Measurements from ENCODE around the gene LPCAT1. TPM values are rescaled to one million over a fixed set of nuclear protein-coding genes. Genes with fewer than 3 reads are reported as not detected.
"Not testable (repeated sequence)": the region's sequence is repeated elsewhere in the genome, so short reads cannot be mapped to it uniquely, and the experiment has no call there.

The LPCAT1 gene
- total RNA-seq, 1 donor from 2014 or later = 74.8 TPM

DNA sequence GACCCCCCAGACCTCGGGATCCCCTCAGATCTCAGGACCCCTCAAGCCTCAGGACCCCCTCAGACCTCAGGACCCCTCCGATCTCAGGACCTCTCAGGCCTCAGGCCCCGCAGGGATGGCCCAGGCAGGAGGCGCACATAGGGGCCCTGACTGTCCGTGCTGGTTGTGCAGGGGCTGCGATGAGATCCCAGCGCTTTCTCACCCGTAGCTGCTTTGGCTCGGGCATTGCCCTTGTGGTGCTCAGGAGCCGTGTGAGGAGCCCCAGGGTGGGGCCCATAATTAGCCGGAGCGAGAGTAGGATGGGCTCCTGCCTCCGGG lies 680 bp upstream of the LPCAT1 start:
- intact Hi-C loops (cut with micrococcal nuclease) = loop anchor here (1.0 to 10.0 kb wide), 6 partner anchors 12 to 417 kb away; no protein-coding TSS in a partner anchor

DNA sequence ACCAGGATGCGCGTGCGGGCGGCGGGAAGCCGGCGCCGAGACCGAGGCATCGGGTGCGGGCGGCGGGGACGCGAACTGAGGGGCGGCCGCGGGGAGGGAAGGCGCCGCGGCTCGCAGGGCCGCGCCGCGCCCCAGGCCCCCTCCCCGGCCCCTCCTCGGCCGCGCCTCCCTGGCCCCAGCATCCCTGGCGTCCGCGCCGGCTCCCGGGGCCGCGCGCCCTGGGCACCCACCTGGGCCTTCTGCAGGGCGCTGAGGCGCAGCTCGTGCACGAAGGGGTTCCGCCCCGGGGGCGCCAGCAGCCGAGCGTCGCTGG lies 324 bp downstream of the LPCAT1 start:
- intact Hi-C loops (cut with micrococcal nuclease) = loop anchor here (5.0 to 10.0 kb wide), 3 partner anchors 71 to 416 kb away; no protein-coding TSS in a partner anchor

DNA sequence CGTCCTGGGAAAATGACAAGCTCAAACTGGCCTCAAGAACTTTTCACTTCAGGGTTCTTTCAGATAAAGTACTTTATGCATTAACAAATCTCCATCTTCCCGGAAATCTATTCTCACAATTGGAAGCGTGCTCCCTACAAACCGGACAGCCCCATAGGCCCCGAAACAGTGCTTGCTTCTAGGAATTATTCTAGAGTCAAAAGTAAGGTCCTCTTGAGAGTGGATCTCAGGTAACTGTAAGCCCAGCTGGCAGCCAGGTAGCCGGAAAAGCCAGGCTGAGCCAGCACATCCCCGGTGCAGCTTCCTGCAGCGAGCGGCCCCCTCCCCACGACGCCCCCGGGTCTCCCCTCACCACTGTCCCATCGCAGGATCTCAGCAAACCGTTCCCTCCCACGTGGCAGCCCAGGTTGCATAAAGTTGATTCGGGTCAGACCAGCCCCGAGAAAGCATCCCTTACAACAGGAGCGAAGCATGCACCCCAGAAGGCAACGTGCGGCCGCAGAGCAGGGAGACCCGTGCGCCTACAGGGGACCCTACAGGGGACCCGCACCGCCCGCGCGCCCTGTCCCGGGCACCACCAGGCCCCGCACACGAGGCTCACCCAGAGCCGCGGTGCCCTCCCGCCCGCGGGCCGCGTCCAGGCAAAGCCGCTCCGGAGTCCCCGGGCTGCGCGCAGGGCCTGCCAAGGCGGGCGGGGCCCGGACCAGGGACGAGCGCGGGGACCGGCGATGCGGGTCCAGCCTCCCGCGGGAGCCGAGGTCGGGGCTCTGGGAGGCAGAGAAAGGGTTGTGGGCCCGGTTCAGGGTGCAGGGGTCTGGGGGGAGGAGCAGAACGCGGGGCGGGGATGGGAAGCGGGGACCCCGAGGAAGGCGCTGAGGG lies 920 bp downstream of the LPCAT1 start:
- intact Hi-C loops (cut with micrococcal nuclease) = loop anchor here (5.0 to 10.0 kb wide), 3 partner anchors 72 to 416 kb away; no protein-coding TSS in a partner anchor

DNA sequence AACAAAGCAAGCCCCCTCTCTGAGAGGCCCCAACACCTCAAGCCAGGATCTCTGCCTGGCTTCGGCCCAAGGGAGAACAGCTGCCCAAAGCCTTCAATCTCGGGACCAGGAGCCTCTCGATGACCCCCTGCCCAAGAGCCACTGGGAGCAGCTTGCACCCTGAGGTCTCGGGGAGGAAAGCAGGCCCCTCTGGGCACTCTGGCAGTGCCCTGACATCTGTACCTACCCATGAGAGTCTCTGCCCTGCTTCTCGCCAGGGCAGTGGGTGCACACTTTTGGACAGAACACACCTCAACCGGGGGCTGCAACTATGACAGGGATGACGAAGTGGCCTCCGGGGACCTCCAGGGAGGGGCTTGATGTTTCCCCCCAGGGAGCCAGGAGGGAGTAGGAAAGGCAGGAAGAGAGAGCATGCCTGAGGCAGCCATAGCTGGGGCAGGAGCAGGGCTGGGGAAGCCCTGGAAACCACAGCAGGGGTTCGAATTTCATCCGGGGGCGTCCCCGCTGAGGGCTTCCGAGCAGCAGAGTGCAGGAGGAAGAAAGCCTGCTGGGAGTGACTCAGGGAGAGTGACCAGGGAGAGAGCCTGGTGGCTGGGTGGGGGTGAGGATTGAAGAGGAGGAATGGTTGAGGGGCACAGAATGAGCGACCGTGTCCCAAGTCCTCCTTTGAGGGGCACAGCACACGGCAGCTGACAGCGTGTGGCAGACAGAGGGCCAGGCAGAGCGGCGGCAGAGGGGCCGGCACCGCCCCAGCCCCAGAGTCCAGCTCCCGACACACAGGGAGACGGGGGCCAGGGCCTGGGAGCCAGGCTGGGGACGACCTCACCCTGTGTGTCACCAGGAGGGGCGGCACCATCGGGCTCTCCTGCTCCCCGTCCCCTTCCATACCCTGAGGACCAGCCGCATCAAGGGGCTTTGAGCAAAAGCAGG lies 1.8 kb downstream of the LPCAT1 start:
- intact Hi-C loops (cut with micrococcal nuclease) = loop anchor here (5.0 to 10.0 kb wide), 3 partner anchors 73 to 415 kb away; no protein-coding TSS in a partner anchor

DNA sequence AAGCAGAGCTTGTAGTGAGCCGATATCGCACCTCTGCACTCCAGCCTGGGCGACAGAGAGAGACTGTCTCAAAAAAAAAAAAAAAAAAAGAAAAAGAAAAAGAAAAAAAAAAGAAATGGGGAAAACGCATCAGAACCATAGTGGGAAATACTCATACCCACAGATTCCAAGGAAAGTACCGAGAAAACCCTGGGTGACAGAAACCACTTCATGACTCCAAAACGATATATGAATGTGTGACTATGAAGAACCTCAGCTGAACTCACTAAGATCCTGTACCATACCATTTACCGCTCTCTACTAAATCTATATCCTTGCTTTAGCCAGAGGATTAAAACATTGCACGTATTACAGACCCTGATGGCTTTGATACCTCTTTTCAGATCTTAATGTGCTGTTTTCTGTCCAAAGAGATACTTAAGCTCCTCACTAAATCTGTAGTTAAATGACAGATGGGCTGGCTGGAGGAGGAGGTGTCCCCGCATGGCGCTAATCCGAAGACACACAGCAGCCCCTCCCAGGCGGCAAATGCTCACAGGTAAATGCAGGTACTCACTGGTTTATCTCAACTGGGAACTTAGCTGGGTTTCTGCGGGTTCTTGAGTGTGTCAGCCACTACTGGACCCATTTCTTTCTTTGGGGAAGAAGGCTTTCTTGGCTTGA lies 2.8 kb downstream of the LPCAT1 start:
- intact Hi-C loops (cut with micrococcal nuclease) = loop anchor here (5.0 to 10.0 kb wide), 3 partner anchors 74 to 414 kb away; no protein-coding TSS in a partner anchor

DNA sequence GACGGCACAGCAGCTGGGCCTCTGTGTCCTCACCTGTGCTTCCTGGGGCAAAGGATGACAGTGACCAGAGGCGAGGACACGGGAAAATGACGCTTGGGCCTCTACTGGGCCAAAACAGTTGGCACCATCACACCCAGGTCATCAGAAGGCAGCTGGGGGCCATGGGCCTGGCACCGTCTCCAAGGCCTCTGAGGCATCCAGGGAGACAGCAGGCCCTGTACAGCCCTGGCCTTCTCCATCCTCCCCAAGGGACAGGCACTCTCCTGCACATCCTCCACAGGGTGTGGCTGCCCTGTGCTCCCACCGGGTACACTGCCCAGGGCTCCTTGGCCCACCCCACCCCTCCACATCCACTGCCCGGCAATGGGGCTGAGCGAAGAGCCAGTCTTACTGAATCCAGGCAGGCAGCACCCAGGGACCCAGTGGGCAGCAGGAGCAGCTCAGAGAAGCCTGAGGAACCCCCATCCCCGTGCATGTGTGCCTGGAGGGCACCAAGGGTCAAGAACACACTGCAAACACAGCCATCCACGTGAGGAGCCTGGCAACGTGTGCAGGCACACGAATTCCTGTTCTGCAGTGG lies 4.0 kb downstream of the LPCAT1 start:
- intact Hi-C loops (cut with micrococcal nuclease) = loop anchor here (5.0 to 10.0 kb wide), 3 partner anchors 75 to 412 kb away; no protein-coding TSS in a partner anchor

DNA sequence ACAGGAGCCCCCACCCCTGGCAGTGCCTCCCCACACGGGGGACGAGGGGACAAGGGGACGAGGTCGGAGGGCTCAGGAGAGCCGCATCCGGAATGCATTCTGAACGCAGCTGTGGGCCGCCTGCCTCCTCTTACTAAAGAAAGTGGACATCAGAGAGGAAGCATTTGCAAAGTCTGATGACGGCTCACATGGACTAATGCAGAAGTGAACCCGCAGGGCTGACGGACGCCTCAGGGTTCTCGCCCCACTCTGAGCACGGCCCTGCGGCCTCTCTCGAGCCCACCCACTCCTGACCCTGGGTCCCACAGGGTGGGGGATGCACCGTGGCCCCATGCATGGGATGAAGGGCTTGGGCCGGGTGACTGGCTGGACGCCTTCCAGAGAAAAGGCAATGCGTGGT lies 5.9 kb downstream of the LPCAT1 start:
- intact Hi-C loops (cut with micrococcal nuclease) = no loop called here

DNA sequence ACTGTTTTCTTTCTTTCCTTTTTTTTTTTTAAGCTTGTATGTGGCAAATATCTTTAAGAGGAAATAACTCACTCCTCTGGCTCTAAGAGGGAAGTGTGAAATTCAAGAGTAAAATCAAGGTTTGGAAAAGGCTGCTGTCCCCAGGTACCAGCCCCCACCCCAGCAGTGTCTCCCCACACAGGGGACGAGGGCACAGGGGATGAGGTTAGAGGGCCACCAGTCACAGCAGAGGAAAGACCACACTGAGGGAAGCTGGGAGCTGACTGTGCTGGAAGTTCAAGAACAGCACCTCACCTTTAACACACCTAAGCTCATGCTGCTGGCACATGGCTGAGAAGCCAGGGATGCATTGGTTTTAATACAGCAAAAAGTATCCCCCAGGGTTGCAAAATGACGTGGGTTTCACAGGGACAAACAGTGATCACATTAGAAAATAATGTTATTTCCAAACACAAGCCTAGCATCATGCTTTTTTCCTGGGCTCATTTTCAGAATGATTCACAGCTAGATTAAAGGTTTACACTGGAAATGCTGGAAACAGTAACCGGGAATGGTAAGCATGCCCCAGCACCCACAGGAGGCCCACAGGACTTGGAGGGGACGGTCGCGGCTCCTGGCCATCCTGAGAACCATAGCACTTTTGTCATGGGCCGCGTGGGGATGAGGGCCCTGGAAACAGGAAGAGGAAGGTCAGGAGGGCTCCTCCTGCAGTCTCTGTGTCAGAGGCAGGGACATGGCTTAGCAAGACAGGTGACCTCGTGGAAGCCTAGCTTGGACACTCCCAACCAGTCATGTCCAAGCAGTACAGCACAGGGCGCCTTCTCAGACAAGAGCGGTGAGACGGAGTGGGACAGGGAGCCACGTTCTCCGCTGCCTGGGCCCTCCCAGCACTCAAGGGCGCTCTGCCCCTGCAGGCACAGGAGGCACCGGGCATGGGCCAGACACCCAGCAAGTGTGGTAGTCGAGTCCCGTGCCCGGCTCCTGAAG lies 6.9 kb downstream of the LPCAT1 start:
- intact Hi-C loops (cut with micrococcal nuclease) = no loop called here

DNA sequence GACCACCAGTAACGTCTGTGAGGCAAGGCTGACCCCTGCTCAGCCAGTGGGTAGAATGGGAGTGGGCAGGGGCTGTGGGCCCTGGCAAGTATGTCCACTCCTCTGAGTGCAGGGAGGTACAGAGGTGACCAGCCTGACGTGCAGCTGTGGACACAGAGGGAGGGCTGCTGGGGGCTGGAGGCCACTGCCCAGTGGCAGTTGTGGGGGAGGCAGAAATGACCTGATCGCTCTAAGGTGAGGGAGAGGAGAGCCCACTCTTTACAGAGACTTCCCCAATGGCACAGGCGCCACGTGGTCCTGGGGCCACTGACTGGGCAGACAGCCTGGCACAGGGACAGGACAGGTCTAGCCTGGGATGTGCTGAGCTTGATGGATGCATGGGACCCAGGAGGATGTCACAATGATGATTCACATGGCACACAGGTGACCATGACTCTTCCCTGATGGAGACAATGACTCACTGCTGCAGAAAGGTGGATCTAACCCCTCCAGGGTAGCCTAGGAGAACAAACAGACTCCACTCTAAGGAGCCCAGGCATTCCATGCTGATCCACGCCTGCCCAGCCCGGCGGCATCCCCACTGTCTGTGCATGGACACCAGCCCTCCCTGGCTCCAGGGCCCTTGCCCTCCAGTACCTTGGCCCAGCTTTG lies 7.7 kb downstream of the LPCAT1 start:
- intact Hi-C loops (cut with micrococcal nuclease) = no loop called here

DNA sequence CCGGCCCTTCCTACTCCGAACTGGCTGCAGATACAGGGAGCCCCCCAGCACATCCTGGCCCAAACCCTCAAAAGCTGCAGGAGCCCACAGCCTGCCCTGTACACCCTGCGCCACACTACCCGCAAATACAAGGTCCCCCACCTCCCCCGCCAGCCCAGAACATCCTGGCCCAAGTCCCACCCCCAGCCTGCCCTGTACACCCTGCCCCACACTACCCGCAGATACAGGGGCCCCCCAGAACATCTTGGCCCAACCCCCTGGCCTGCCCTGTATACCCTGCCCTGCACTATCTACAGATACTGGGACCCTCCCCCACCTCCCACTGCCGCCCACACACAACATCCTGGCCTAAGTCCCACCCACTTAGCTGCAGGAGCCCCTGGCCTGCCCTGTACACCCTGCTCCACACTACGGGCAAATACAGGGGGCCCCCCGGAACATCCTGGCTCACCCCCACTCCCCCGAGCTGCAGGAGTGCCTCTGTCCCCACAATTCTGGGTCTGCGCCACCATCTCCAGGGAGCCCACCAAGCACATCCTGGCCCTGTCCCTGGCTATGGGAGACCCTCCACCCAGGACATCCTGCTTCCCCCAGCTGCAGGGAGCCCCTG lies 8.3 kb downstream of the LPCAT1 start:
- intact Hi-C loops (cut with micrococcal nuclease) = no loop called here

DNA sequence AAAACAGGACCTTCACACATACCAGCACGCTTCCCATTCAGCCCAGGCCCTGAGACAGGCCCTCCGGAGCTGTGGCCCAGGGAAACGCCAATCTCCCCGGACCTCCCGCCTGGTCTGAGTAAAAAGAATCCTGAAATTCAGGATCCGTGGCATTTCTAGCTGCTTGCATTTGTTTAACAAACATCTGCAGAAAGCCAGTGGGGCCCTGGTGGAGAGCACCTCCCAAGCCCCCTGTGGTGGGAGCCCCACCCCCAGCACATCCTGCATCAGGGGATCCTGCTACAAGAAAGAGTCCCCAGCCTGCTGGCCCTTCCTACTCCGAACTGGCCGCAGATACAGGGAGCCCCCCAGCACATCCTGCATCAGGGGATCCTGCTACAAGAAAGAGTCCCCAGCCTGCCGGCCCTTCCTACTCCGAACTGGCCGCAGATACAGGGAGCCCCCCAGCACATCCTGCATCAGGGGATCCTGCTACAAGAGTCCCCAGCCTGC lies 8.9 kb downstream of the LPCAT1 start:
- intact Hi-C loops (cut with micrococcal nuclease) = not testable (repeated sequence)

DNA sequence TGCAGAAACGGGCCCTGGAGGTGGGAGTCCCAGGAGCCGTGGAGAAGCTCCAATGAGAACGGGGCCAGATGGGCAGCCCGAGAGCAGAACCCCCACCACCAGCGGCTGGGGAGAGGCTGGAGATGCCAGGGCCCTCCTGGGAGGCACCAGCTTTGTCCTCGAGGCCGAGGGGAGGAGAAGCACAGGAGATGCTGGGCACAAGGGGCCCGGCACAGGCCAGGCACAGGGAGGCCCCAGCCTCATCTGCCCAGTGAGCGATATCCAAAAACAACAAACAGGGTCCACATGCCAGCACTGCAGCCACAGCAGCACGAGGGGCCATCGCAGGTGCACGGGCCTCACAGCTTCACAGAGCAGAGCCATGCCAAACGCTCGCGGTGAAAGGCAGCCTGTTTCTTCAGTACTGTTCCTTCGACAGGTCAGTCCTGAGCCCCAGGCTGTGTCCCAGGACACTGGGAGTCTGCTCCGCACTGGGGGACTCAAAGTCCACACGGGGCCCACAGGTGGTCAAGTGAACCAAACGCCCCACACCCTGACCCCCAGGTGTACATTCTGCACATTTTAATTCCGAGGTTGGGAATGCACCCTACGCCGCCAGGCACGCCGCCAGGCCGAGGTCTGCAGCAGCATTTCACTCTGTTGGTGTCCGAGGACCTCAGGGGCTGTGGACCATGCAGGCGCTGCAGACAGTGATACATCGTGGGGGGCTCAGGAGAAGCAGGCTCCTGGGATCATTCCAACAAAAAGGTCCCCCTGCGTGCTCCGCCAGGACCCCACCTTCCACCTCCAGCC lies 9.5 kb downstream of the LPCAT1 start:
- intact Hi-C loops (cut with micrococcal nuclease) = no loop called here

DNA sequence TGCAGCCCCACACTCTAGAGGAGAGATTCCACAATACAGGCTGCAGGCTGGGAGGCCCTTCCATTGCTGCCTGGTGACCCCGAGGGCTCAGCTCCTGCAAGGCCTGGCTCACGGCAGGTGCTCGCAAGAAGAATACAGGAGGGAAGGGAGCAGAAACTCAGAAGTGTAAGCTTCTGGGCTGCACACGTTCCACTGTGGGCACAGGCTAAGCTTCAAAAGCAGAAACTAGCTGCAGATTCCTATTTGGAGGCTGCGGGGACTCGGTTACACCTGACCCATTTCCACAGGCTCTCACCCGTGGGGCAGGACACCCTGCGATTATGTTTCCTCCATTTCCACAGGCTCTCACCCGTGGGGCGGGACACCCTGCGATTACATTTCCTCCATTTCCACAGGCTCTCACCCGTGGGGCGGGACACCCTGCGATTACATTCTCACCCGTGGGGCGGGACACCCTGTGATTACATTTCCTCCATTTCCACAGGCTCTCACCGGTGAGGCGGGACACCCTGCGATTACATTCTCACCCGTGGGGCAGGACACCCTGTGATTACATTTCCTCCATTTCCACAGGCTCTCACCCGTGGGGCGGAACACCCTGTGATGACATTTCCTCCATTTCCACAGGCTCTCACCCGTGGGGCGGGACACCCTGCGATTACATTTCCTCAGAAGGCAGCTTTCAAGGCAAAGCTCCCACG lies 10.3 kb downstream of the LPCAT1 start:
- intact Hi-C loops (cut with micrococcal nuclease) = no loop called here

DNA sequence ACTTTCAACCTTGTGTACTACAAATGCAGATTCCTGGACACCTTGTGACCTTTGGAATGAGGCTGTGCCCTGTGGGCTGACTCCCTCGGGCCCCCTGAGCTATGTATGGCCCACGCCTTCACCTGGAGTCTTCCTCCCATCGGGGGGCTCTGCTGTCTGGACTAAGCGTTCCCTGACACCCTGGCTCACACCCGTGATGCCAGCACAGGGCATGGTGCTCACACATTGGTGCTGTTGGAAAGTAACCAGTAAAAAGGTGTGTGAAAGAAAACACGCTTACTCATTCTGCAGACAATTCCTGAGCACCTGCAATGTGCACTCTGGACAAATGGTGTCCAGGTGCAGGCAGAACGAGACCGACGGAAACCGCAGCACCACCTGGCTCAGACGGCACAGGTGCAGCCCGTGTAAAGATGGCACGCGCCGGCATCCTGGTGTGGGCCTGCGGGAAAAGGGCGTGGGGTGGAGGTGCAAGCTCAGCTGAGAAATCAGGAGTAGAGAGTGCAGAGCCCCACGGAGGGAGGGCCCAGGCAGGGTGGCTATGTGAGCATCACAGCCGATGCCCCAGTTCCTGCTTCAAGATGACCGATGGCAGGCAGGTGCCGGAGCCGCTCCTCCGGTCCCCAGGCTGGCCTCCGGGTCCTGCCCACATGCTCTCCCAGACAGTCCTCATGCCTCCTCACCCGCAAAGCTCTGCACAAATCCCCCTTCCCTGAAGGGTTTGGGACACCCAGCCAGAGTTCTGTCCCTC lies 11.0 kb downstream of the LPCAT1 start:
- intact Hi-C loops (cut with micrococcal nuclease) = no loop called here

DNA sequence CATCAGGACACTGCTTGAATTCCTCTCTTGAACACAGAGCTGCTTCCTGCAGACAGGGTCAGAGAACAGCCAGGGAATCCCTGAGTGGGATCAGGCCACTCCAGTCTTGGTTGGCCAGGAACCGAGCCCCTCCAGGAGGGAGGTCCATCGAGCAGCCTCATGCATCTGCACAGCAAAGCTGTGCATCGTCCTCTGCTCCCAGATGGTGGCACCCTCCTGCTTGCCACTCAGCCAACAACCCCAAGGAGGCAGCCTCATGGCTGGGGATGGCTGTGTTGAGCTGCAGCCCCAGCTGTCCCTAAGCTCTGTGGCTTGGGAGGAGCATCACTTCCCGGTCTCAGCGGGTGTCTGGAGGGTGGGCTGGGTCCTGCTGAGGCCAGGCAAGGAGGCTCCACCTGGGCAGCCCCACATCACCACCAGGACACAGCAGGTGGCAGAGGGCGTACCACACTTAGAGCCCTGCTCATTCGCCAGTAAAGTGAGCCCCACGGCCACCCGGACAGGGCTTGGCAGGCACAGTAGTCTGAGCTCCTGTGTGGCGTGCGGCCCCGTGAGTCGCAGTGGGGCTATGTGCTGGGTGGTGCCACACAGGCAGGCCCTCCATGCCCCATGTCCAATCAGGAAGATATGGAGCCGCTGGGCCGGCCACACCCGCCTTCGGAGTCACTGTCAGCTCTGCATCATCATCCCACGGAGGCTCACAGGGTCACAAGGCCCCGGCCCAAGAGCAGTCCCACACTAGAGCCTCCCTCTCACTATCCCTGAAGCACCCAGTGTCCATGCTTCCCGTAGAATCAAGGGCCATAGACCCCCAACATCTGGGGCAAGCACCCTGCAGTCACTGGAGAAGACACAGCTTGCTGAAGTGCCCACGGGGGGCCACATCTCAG lies 11.9 kb downstream of the LPCAT1 start:
- intact Hi-C loops (cut with micrococcal nuclease) = no loop called here

DNA sequence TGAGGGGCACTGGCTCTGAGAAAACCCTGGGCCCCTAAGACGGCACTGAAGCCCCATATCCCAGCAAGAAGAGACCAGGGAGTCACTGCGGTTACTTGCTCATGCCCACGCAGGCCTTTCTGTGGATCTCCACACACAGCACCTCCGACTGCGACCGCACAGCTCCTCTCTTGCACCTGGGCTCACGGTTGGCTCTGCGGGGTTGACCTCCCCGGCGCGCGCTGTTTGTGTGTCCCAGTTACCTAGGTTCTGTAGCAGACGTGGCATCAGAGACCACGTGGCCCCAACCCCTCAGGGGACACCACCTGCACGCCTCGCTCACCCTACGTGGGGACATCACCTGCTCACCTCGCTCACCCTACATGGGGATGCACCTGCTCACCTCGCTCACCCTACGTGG lies 12.7 kb downstream of the LPCAT1 start:
- intact Hi-C loops (cut with micrococcal nuclease) = no loop called here

Data from T-helper 1 cell treated with Interleukin-12 subunit alpha and Interleukin-12 subunit beta and Interleukin-4 antibody, amounts not matched to agents 30 ng/mL and 1 ng/mL, for 36 hours (primary cell).